SK-N-SH (cell line): Measurements from ENCODE around the gene RNF227. TPM values are rescaled to one million over a fixed set of nuclear protein-coding genes. Genes with fewer than 3 reads are reported as not detected.

Source experiments
- CTCF ChIA-PET: fragments of 300-600, 350-600 bp; formaldehyde crosslinking; extraction: SDS; loops from one replicate; lab custom pipeline; 2021; lab: Yijun Ruan, JAX
- POLR2A ChIA-PET: fragments of 350-600 bp; sonication (Branson Sonifier 250); formaldehyde crosslinking; extraction: SDS; loops from one replicate; lab custom pipeline; 2020; ENCODE audit warnings: antibody characterized with exemption, inconsistent platforms; lab: Yijun Ruan, JAX
- DNase-seq: peaks from one replicate; pipeline ENCODE4 v3.0.0; 2012
- H2AFZ ChIP-seq: fragments of 200-600 bp; sonication (generic); 2 replicates; pipeline ENCODE4 v1.8.1; 2016; ENCODE audit warnings: antibody characterized with exemption, mild to moderate bottlenecking, low read depth
- H3F3A ChIP-seq: fragments of 200-600 bp; sonication (generic); replicated peaks from 2 replicates; pipeline ENCODE3; 2016; ENCODE audit warnings: antibody characterized with exemption, mild to moderate bottlenecking; ENCODE audit not compliant: insufficient read depth
- H3K27ac ChIP-seq, 2 experiments: fragments of 200-500 bp in 1 of 2; fragments of 200-600 bp in 1 of 2; sonication (Bioruptor generic) in 1 of 2; sonication (generic), shearing (Covaris generic) in 1 of 2; 2 replicates each; pipeline versions ENCODE4 v1.5.1 to v1.6.1; 2014 to 2016; ENCODE audit warnings: low read depth in 2 of 2, inconsistent platforms in 1 of 2, low read length in 1 of 2, mild to moderate bottlenecking in 1 of 2, mixed read lengths in 1 of 2
- H3K27me3 ChIP-seq: fragments of 200-600 bp; sonication (generic), shearing (Covaris generic); 2 replicates; pipeline ENCODE4 v1.6.1; 2016; ENCODE audit warnings: mixed run types; ENCODE audit not compliant: insufficient read depth
- H3K36me3 ChIP-seq, 2 experiments: fragments of 200-500 bp in 1 of 2; fragments of 200-600 bp in 1 of 2; sonication (Bioruptor generic) in 1 of 2; sonication (generic) in 1 of 2; replicated peaks in 1 of 2; 2 replicates each; pipeline versions ENCODE3 to v1.5.1; 2014 to 2016; ENCODE audit warnings: low read length in 1 of 2, mild to moderate bottlenecking in 1 of 2; ENCODE audit not compliant: insufficient read depth in 2 of 2, control insufficient read depth in 1 of 2
- H3K4me1 ChIP-seq, 2 experiments: fragments of 200-500 bp in 1 of 2; fragments of 200-600 bp in 1 of 2; sonication (Bioruptor generic) in 1 of 2; sonication (generic), shearing (Covaris generic) in 1 of 2; 2 replicates each; pipeline versions ENCODE4 v1.5.1 to v1.6.1; 2014 to 2016; ENCODE audit warnings: low read depth in 1 of 2, low read length in 1 of 2, mixed run types in 1 of 2; ENCODE audit not compliant: insufficient read depth in 2 of 2, control insufficient read depth in 1 of 2
- H3K4me2 ChIP-seq: fragments of 200-600 bp; sonication (generic), shearing (Covaris generic); 2 replicates; pipeline ENCODE4 v1.6.1; 2017; ENCODE audit warnings: mixed run types
- H3K4me3 ChIP-seq, 2 experiments: fragments of 200-500 bp in 1 of 2; fragments of 200-600 bp in 1 of 2; sonication (Bioruptor generic) in 1 of 2; sonication (generic), shearing (Covaris generic) in 1 of 2; 2 replicates each; pipeline versions ENCODE4 v1.5.1 to v1.8.1; 2014 to 2016; ENCODE audit warnings: low read depth in 2 of 2, inconsistent platforms in 1 of 2, low read length in 1 of 2, mild to moderate bottlenecking in 1 of 2, mixed read lengths in 1 of 2, moderate library complexity in 1 of 2
- H3K79me2 ChIP-seq: fragments of 200-600 bp; sonication (generic); 2 replicates; pipeline ENCODE4 v1.8.1; 2017; ENCODE audit warnings: mild to moderate bottlenecking; ENCODE audit not compliant: insufficient read depth
- H3K9ac ChIP-seq: fragments of 200-600 bp; sonication (generic); 2 replicates; pipeline ENCODE4 v1.6.1; 2017; ENCODE audit warnings: mixed run types
- H3K9me2 ChIP-seq: fragments of 200-600 bp; sonication (generic); 2 replicates; pipeline ENCODE4 v1.6.1; 2017; ENCODE audit warnings: mixed run types
- H3K9me3 ChIP-seq: fragments of 200-600 bp; sonication (generic); 2 replicates; pipeline ENCODE4 v1.6.1; 2017; ENCODE audit warnings: mixed run types, mild to moderate bottlenecking, moderate library complexity
- H4K20me1 ChIP-seq: fragments of 200-600 bp; sonication (generic); 2 replicates; pipeline ENCODE4 v1.6.1; 2017; ENCODE audit warnings: mild to moderate bottlenecking, mixed run types; ENCODE audit not compliant: insufficient read depth
- CHD2 ChIP-seq: fragments of 150-350 bp; IDR thresholded peaks from 2 replicates; pipeline ENCODE4 v1.6.1; 2018; ENCODE audit warnings: low read length; ENCODE audit not compliant: partially characterized antibody
- CTCF ChIP-seq: fragments of 200-600 bp; sonication (generic); IDR thresholded peaks from 2 replicates; pipeline ENCODE4 v1.6.1; 2017; ENCODE audit warnings: antibody characterized with exemption, mild to moderate bottlenecking, moderate library complexity
- EZH2phosphoT487 ChIP-seq: fragments of 200-600 bp; sonication (generic); IDR thresholded peaks from 2 replicates; pipeline ENCODE4 v1.6.1; 2017; ENCODE audit warnings: low read depth, mixed run types, mild to moderate bottlenecking, antibody characterized with exemption, moderate library complexity, borderline replicate concordance
- FOSL2 ChIP-seq: IDR thresholded peaks from 2 replicates; pipeline ENCODE4 v1.4.0; 2012; ENCODE audit warnings: low read depth, mild to moderate bottlenecking, moderate library complexity, borderline replicate concordance
- FOXM1 ChIP-seq: IDR thresholded peaks from 2 replicates; pipeline ENCODE4 v1.4.0; 2012; ENCODE audit warnings: low read depth, mild to moderate bottlenecking
- GABPA ChIP-seq: IDR thresholded peaks from 2 replicates; pipeline ENCODE4 v1.4.0; 2012; ENCODE audit warnings: low read depth, mild to moderate bottlenecking
- NFIC ChIP-seq: IDR thresholded peaks from 2 replicates; pipeline ENCODE4 v1.4.0; 2012; ENCODE audit warnings: borderline replicate concordance
- NRF1 ChIP-seq: IDR thresholded peaks from 2 replicates; pipeline ENCODE4 v1.6.1; 2012; ENCODE audit warnings: low read depth, mild to moderate bottlenecking, low read length
- RAD21 ChIP-seq: IDR thresholded peaks from 2 replicates; pipeline ENCODE4 v1.6.1; 2012; ENCODE audit warnings: mild to moderate bottlenecking, low read length
- SMC3 ChIP-seq: IDR thresholded peaks from 2 replicates; pipeline ENCODE4 v1.6.1; 2012; ENCODE audit warnings: low read depth, low read length, improper control_type of control experiment
- TAF1 ChIP-seq: IDR thresholded peaks from 2 replicates; pipeline ENCODE4 v1.6.1; 2012; ENCODE audit warnings: low read depth, mild to moderate bottlenecking, low read length, moderate library complexity, borderline replicate concordance
- YY1 ChIP-seq: IDR thresholded peaks from 2 replicates; pipeline ENCODE4 v1.4.0; 2012; ENCODE audit warnings: low read depth, mild to moderate bottlenecking
- WGBS: methylation state at CpG from one replicate; pipeline ENCODE4 v1.1.6; 2017; ENCODE audit warnings: low lambda C conversion rate; 5-methylcytosine and 5-hydroxymethylcytosine counted together
- polyA plus RNA-seq, 3 experiments: library from polyadenylated mRNA; depleted of rRNA; stranded (reverse); fragments of >200 nt; gene quantifications; 2 replicates each; pipeline ENCODE4 v1.2.3, GENCODE V29; 2012

RNF227 gene
- polyA plus RNA-seq, 1 of the 3 experiments (the other 2 are of a cell fraction), result 7.4 TPM

GRCh38 chr17:7903154-7904103 is 12.7 kb downstream of the RNF227 start:
- no peak overlapping the region for H2AFZ ChIP-seq
- CTCF ChIA-PET, result interaction anchor here (0.8 to 9.4 kb wide), 8 partner anchors 9 to 216 kb away, joined by 3 to 143 read pairs (median 5); partner anchors contain the start of gene RNF227
- no peak overlapping the region for H3K27ac ChIP-seq
- H3K4me3 ChIP-seq, result no peak overlapping the region
- H3K4me2 ChIP-seq, result no peak overlapping the region
- no peak for DNase-seq
- no peak for TF ChIP-seq NFIC
- TF ChIP-seq EZH2phosphoT487, result no peak
- no peak for TF ChIP-seq GABPA
- TF ChIP-seq CTCF, result no peak
- TF ChIP-seq YY1, result no peak
- TF ChIP-seq FOSL2, result no peak
- no peak for TF ChIP-seq TAF1
- no peak for TF ChIP-seq NRF1
- H3K36me3 ChIP-seq, result peaks cover 62 to 95% of the 10 kb centered on the region in 2 experiments
- H3K9me3 ChIP-seq, result no peaks in the 10 kb centered on the region
- no peaks in the 10 kb centered on the region for H3K9me2 ChIP-seq
- WGBS, result 92% methylated on average over 22 of the region's 22 CpGs
- no peaks in the 10 kb centered on the region for H3K79me2 ChIP-seq
- POLR2A ChIA-PET, result interaction anchor here (1.1 kb wide), 1 partner anchor 41 kb away, joined by 3 read pairs; no protein-coding TSS in a partner anchor
- no peaks in the 10 kb centered on the region for H3K4me1 ChIP-seq
- H3K27me3 ChIP-seq, result no peaks in the 10 kb centered on the region
- H4K20me1 ChIP-seq, result no peaks in the 10 kb centered on the region
- H3F3A ChIP-seq, result no peaks in the 10 kb centered on the region
- no peak overlapping the region for H3K9ac ChIP-seq

- Histone ChIP-seq H3F3A (no peaks in the 10 kb centered on the region), H2AFZ (no peak overlapping the region), H3K27me3 (no peaks in the 10 kb centered on the region), H3K4me3 (no peak overlapping the region), H3K27ac (no peak overlapping the region; a peak in 1 of 4 replicates), H3K4me1 (no peaks in the 10 kb centered on the region), H3K4me2 (no peak overlapping the region), H4K20me1 (no peaks in the 10 kb centered on the region), H3K9ac (no peak overlapping the region), H3K9me2 (no peaks in the 10 kb centered on the region), H3K79me2 (no peaks in the 10 kb centered on the region), H3K36me3 (peaks cover 80 to 86% of the 10 kb centered on the region in 2 experiments), H3K9me3 (no peaks in the 10 kb centered on the region)
- 66% methylated on average over 6 of the region's 6 CpGs for WGBS
- ChIA-PET CTCF (interaction anchor here (0.6 to 9.4 kb wide), 39 partner anchors 8 to 164 kb away, joined by 3 to 143 read pairs (median 5); partner anchors contain the start of genes CHD3 and GUCY2D), POLR2A (no interaction called here)
- DNase-seq, result peak; percentile 72
- TF ChIP-seq CHD2, result peak; percentile 14
- peak; percentile 70 for TF ChIP-seq CTCF
- no peak for TF ChIP-seq FOXM1
- peak; percentile 91 for TF ChIP-seq SMC3
- peak; percentile 92 for TF ChIP-seq RAD21
- TF ChIP-seq, all 33 proteins: peak for 4
These were observed 18.3 kb downstream of the RNF227 start for GRCh38 chr17:7897773-7898172.
